OCI-LY7 (cell line): ENCODE data around the gene NCOA3.

Source experiments
- CTCF ChIP-seq: fragments of 200-600 bp; sonication (generic); conservative IDR thresholded peaks from 2 replicates; pipeline ENCODE4 v1.5.1; 2014; ENCODE audit warnings: mild to moderate bottlenecking, antibody characterized with exemption, low read length, moderate library complexity, mixed read lengths
- EZH2phosphoT487 ChIP-seq: fragments of 200-600 bp; sonication (generic); IDR thresholded peaks from 2 replicates; pipeline ENCODE4 v1.6.1; 2018; ENCODE audit warnings: low read depth, borderline replicate concordance, mild to moderate bottlenecking, mixed run types, antibody characterized with exemption, low read length, moderate library complexity, mixed read lengths

GRCh38 chr20:47591231-47591630 lies 89.5 kb downstream of the NCOA3 start:
- TF ChIP-seq CTCF (no peak), EZH2phosphoT487 (no peak)
